CD8-positive, alpha-beta memory T cell (primary cell): ENCODE measurements around the gene RELL1. TPM values are rescaled to one million over a fixed set of nuclear protein-coding genes. Genes with fewer than 3 reads are reported as not detected.

Experiments
- polyA plus RNA-seq: library from polyadenylated mRNA; unstranded; fragments of 300-500 nt; fragmentation: Illumina TruSeq; gene quantifications from one replicate; pipeline ENCODE4 v1.2.3, GENCODE V29; 2021
- total RNA-seq, 2 experiments: library from RNA; stranded (reverse); gene quantifications; one replicate each; pipeline ENCODE4 v1.2.3, GENCODE V29; 2021

Gene RELL1
- total and polyA plus RNA-seq, 3 experiments from 2014 or later, result 7.4 to 21.4 (median 19.9) TPM

Other genes with a start within 250 kb of the RELL1 start
- gene PGM2, start 140.3 kb upstream of the RELL1 start, total RNA-seq, result 10 to 100 TPM; 62.3 to 65.9 TPM
- gene PGM2, start 140.3 kb upstream of the RELL1 start, polyA plus RNA-seq, result 18.1 TPM
- gene TBC1D1, start 204.7 kb upstream of the RELL1 start, total RNA-seq, result 10 to 100 TPM; 73.1 to 76.1 TPM
- 26.7 TPM for gene TBC1D1, start 204.7 kb upstream of the RELL1 start, polyA plus RNA-seq